ENCODE measurements around the gene VPS8. TPM values are rescaled to one million over a fixed set of nuclear protein-coding genes. Genes with fewer than 3 reads are reported as not detected.

VPS8 gene
- total RNA-seq, 2 donors from 2014 or later, result 22.7 to 23.0 TPM

DNA sequence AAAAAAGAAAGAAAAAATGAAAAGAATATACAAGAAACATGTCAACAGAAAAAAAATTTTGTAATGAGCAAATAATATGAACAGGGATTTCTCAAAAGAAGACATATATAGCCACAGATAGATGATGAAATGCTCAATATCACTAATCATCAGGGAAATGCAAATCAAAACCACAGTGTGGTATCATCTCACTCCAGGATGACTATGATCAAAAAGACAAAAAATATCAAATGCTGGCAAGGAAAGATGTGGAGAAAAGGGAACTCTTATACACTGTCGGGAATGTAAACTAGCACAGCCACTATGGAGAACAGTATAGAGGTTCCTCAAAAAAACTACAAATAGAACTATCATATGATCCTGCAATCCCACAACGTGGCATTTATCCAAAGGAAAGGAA, 246.8 kb downstream of the VPS8 start:
- H3K4me3 ChIP-seq, result no peak overlapping the region
- no peak overlapping the region for H3K27ac ChIP-seq
- H3K9me3 ChIP-seq, result peaks cover 0 to 21% of the 10 kb centered on the region in 2 donors

DNA sequence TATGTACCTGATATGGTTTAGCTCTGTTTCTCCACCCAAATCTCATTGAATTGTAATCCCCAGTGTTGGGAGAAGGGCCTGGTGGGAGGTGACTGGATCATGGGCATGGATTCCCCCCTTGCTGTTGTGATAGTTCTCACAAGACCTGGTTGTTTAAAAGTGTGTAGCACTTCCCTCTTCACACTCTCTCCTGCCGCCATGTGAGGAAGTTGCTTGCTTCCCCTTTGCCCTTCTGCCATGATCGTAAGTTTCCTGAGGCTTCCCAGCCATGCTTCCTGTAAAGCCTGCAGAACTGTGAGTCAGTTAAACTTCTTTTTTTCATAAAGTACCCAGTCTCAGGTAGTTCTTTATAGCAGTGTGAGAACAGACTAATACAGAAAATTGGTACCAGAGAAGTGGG, 247.8 kb downstream of the VPS8 start:
- H3K9me3 ChIP-seq, result peaks cover 0 to 21% of the 10 kb centered on the region in 2 donors
- H3K27me3 ChIP-seq, result no peaks in the 10 kb centered on the region
- DNase-seq (ENCODE audit: low spot score), result no peak
- H3K4me1 ChIP-seq, result no peaks in the 10 kb centered on the region
- no peak for TF ChIP-seq CTCF (IDR thresholded peaks at IDR 0.05)
- no peak overlapping the region for H3K27ac ChIP-seq
- no peak overlapping the region for H3K4me3 ChIP-seq
- H3K36me3 ChIP-seq, result no peaks in the 10 kb centered on the region

More for the DNA sequence above, 246.8 kb downstream of the VPS8 start:
- Histone ChIP-seq H3K4me1 (no peaks in the 10 kb centered on the region), H3K36me3 (no peaks in the 10 kb centered on the region), H3K27me3 (no peaks in the 10 kb centered on the region)
- no peak for DNase-seq (ENCODE audit: low spot score)
- no peak for TF ChIP-seq CTCF (IDR thresholded peaks at IDR 0.05)

- no peak for DNase-seq (ENCODE audit: low spot score)
- no peaks in the 10 kb centered on the region for H3K27me3 ChIP-seq
- H3K4me3 ChIP-seq, result no peak overlapping the region
- no peaks in the 10 kb centered on the region for H3K4me1 ChIP-seq
- H3K27ac ChIP-seq, result no peak overlapping the region
- peaks cover 0 to 21% of the 10 kb centered on the region in 2 donors for H3K9me3 ChIP-seq
- H3K36me3 ChIP-seq, result no peaks in the 10 kb centered on the region
- TF ChIP-seq CTCF (IDR thresholded peaks at IDR 0.05), result no peak
Observed at GRCh38 chr3:185060655-185061054, 248.7 kb downstream of the VPS8 start.

DNA sequence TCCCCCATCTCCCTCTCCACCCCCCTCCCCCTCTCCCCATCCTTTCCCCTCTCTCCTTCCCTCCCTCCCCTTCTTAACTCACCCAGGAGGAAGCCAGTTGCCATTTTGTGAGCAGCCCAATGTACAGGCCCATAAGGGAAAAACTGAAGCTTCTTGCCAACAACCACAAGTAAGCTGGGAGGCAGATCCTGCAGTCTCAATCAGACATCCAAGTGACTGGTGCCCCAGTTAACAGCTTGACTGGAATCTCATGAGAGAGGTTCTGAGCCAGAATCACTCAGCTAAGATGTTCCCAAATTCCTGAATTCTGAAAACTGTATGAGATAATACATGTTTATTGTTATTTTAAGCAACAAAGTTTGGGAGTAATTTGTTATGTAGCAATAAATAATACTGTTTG, 250.2 kb downstream of the VPS8 start:
- Histone ChIP-seq H3K27ac (no peak overlapping the region), H3K4me1 (no peaks in the 10 kb centered on the region), H3K36me3 (no peaks in the 10 kb centered on the region), H3K9me3 (peaks cover 0 to 12% of the 10 kb centered on the region in 2 donors), H3K4me3 (no peak overlapping the region), H3K27me3 (no peaks in the 10 kb centered on the region)
- no peak for TF ChIP-seq CTCF (IDR thresholded peaks at IDR 0.05)
- DNase-seq (ENCODE audit: low spot score), result no peak

- Histone ChIP-seq H3K27me3 (no peaks in the 10 kb centered on the region), H3K36me3 (no peaks in the 10 kb centered on the region), H3K27ac (no peak overlapping the region), H3K4me1 (no peaks in the 10 kb centered on the region), H3K9me3 (no peaks in the 10 kb centered on the region), H3K4me3 (no peak overlapping the region)
- no peak for TF ChIP-seq CTCF (IDR thresholded peaks at IDR 0.05)
- DNase-seq (ENCODE audit: low spot score), result no peak
Observed at GRCh38 chr3:185063431-185063830, 251.5 kb downstream of the VPS8 start.

GRCh38 chr3:185065059-185065458, 253.1 kb downstream of the VPS8 start:
- Histone ChIP-seq H3K27ac (no peak overlapping the region), H3K4me3 (no peak overlapping the region), H3K4me1 (no peaks in the 10 kb centered on the region), H3K9me3 (no peaks in the 10 kb centered on the region), H3K27me3 (no peaks in the 10 kb centered on the region), H3K36me3 (no peaks in the 10 kb centered on the region)
- no peak for DNase-seq (ENCODE audit: low spot score)
- no peak for TF ChIP-seq CTCF (IDR thresholded peaks at IDR 0.05)

Data from right atrium auricular region (tissue), 2 donors.